ELF-1 (cell line): ENCODE results near the gene ARHGAP26.
A peak's percentile ranks its signal among the peaks of the same experiment; 100 is the strongest.

Experiments
- DNase-seq: peaks from one replicate; pipeline ENCODE4 v3.0.0-alpha.2; 2016; ENCODE audit warnings: low read depth, low spot score

Gene ARHGAP26

GRCh38 chr5:143156572-143156971, 386.4 kb downstream of the ARHGAP26 start:
- DNase-seq: no peak

- DNase-seq: no peak
Observed at GRCh38 chr5:143159031-143159430, 388.9 kb downstream of the ARHGAP26 start.

- DNase-seq: no peak
Observed at GRCh38 chr5:143161885-143162540, 391.8 kb downstream of the ARHGAP26 start.

GRCh38 chr5:143162810-143163209, 392.6 kb downstream of the ARHGAP26 start:
- no peak for DNase-seq

GRCh38 chr5:143164557-143164956, 394.4 kb downstream of the ARHGAP26 start:
- DNase-seq: no peak

GRCh38 chr5:143165049-143165880, 395.1 kb downstream of the ARHGAP26 start:
- DNase-seq: no peak

GRCh38 chr5:143166090-143166489, 395.9 kb downstream of the ARHGAP26 start:
- DNase-seq: no peak

GRCh38 chr5:143166661-143167420, 396.7 kb downstream of the ARHGAP26 start:
- DNase-seq: no peak

- no peak for DNase-seq
Observed at GRCh38 chr5:143168171-143168741, 398.1 kb downstream of the ARHGAP26 start.

- DNase-seq: no peak
Observed at GRCh38 chr5:143168921-143169810, 399.0 kb downstream of the ARHGAP26 start.

- DNase-seq: no peak
Observed at GRCh38 chr5:143170104-143170503, 399.9 kb downstream of the ARHGAP26 start.

GRCh38 chr5:143170977-143171376, 400.8 kb downstream of the ARHGAP26 start:
- DNase-seq: no peak

- no peak for DNase-seq
Observed at GRCh38 chr5:143172739-143173138, 402.6 kb downstream of the ARHGAP26 start.

- peak; percentile 11 for DNase-seq
Observed at GRCh38 chr5:143173139-143173889, 403.1 kb downstream of the ARHGAP26 start.

- DNase-seq: no peak
Observed at GRCh38 chr5:143174714-143175398, 404.7 kb downstream of the ARHGAP26 start.

- DNase-seq: no peak
Observed at GRCh38 chr5:143176048-143176447, 405.9 kb downstream of the ARHGAP26 start.

GRCh38 chr5:143177263-143177983, 407.2 kb downstream of the ARHGAP26 start:
- DNase-seq: no peak

- no peak for DNase-seq
Observed at GRCh38 chr5:143179126-143179740, 409.1 kb downstream of the ARHGAP26 start.
